Stimulated activated CD8-positive, alpha-beta memory T cell treated with anti-CD3 and anti-CD28 coated beads, Interleukin-15, amount 100 ng/mL, for 1 hour (primary cell): ENCODE results near the gene PSMG4.
A peak's percentile ranks its signal among the peaks of the same experiment; 100 is the strongest.
"Not testable (repeated sequence)": the region's sequence is repeated elsewhere in the genome, so short reads cannot be mapped to it uniquely, and the experiment has no call there.

ENCODE experiments used
- DNase-seq: peaks from one replicate; pipeline ENCODE4 v3.0.0-alpha.2; 2020; ENCODE audit warnings: low read depth

Gene PSMG4

DNA sequence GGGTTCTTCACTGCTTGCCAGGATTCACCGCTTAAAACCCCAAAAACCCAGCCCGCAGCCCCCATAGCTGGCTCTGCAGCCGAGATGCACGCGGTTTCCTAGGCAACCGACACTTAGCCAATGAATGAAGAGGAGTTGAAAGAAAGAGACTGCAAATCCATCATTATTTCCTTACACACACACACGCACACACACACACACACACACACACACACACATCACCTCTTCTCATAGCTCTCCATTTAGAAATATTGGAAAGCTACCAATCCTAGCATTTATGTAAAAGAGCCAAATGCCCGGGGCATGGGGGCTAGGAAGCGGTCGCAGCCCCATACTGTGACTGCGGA, 27.9 kb upstream of the PSMG4 start:
- no peak for DNase-seq

DNA sequence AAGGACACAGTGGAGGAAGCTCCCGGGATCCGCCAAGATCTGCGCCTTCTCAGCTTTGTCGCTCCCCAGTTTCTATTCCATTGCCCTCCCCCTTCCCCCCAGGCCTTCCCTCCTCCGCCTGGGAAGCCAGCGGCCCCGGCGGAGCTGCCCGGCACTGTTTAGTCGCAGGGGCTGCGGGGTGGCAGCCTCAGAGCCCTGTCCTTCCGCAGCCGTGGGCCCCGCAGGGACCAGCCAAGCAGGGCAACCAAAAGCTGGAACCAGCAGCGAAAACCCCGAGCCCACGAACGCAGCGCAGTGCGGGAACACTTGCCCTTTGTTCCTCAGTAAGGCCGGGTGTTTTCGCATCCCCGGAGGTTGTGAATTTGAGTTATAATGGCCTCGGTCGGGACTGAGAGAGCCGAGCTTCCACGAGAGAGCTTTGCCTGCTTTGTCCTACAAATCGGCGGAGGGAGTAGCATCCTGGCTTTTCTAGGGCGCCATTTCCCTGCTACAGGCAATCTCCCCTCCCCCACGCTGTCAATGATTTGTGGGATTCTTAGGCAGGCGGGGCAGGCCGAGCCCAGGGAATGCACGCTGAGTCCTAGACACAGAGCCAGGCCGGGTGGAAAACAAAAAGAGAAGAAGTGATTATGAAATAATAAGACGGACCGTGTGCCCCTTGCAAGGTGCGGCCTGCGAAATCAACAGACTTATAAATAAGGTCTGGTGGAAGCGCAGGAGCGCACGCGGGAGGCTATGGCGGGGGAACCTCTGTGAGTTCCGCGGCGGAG, 27.3 kb upstream of the PSMG4 start:
- no peak for DNase-seq

DNA sequence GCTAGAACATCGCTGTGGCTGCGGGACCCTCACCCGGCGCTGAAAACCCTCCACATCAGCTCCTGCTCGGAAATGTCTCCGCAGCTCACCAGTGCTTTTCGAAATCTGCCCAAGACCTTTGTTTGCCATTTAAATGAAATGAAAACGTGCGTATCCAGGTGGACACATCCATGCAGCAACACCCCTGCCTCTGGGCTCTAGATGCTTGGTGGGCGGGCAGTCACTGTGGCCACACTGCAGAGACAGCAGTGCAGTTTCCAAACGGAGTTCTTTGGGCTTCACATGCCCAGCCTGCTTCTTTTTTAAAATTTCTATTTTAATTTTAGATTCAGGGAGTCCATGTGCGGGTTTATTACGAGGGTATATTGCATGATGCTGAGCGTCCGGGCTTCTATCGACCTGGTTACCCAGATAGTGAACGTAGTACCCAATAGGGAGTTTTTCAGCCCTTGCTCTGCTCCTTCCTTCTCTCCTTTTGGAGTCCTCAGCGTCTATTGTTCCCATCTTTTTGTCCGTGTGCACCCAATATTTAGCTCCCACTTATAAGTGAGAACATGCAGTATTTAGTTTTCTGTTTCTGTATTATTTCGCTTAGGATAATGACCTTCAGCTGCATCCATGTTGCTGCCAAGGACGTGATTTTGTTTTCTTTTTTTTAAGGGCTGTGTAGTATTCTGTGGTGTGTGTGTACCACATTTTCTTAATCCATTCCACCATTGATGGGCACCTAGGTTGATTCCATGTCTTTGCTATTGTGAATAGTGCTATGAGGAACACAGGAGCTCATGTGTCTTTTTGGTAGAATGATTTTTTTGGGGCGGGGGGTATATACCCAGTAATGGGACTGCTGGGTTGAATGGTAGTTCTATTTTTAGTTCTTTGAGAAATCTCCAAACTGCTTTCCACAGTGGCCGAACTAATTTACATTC, 26.5 kb upstream of the PSMG4 start:
- no peak for DNase-seq

DNA sequence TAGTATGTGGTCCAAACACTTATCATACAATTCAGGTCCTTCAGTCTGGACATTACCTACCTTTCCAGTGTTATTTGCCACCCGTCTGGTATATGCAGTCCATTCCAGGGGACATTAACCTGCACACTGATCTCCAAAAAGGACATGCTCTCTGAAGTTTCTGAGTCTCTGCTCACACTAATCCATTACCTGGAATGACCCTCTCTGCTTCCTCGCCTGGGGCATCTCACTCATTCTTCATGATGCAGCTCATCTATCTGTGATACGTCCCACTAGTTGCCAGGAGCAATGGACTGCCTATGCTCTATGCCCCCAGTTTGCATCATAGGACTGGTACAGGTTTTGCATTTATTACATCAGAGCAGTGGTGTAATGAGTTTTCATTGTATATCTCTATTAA, 25.4 kb upstream of the PSMG4 start:
- no peak for DNase-seq

DNA sequence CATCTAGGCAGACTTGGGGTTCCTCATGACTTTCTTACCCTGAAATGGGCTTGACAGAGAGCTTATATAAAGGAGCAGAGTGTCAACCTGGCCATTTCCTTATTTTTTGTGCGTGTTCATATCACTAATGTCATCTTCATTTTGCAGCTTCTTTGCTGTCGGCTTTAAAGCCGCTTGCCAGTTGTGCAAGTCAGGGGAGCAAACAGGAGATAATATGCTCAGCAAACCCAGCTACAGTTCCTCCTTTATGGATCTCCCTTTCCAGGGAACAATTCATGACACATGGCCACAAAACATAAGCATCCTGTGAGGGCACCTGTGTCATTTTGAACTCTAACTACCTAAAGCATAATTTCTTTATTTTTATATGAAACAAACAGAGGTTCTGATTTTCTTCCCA, 24.8 kb upstream of the PSMG4 start:
- no peak for DNase-seq

DNA sequence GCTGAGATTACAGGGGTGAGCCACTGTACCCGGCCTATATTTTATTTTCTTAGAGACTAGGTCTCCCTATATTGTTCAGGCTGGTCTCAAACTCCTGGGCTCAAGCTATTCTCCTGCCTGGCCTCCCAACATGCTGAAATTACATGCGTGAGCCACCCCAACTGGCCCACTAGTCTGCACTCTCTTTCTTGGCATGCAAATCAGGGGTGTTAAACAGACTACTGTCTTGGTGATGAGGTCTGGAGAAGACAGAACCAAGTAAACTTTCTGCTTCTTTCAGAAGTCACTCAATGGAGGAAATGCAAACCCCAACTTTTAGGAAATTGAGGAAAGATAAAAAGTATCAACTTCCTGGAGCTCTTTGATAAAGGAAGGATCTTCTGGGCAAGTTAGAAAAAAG, 23.3 kb upstream of the PSMG4 start:
- no peak for DNase-seq

DNA sequence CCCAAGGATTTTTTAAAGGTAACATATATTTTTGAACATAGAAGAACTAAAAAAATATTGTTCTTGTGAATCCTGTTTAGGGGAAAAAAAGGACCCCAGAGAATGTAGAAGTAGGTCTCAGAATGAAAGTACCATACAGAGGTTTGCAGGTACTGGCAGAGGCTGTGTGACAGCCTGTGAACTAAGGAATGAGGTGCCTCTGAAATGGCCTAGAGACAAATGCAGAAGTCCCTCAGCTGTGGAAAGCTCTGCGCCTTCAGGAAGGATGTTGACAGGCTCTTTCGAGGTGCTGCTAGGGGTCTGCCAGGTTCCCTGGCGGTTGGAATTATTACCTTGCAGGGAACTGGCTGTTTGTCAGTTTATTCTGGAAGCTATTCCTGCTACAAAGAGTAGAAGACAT, 22.7 kb upstream of the PSMG4 start:
- DNase-seq = no peak

DNA sequence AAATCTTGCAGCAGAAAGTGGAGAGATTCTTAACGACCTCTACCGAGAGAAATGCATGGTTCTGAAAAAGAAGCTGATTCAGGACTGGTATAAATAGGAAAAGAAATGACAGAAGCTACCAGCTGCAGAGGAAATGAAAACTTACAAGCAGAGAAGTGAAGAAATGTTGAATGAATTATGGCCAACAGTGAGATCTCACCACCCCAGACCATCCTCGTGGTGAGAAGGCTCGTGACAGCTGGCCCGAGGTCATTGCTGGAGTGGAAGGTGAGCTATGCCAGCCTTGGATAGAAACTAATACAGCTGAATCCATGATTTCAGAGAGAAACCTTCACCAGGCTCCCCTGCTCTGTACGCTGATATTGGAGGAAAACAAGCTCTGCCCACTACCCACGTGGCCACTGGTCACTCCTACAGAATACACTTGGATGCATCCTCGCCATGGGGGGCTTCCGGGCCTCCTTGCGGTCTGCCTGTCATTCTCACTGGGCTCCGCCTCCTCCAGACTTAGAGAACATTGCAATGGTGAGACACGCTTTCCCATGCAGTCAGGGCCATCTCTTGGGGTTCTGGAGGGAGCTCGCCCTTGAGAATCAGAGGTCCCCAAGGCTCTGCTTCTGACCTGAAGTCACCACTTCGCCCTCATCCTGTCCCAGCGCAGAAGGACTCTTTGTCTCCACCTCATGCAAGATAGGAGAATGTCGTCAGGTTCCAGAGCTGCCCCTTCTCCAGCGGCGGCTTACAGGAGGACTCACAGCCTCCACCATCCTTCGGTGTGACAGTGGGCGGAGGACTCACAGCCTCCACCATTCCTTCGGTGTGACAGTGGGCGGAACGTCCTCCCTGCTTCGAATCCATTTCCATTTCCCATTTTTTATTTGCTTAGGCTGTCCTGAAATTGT, 20.7 kb upstream of the PSMG4 start:
- no peak for DNase-seq

DNA sequence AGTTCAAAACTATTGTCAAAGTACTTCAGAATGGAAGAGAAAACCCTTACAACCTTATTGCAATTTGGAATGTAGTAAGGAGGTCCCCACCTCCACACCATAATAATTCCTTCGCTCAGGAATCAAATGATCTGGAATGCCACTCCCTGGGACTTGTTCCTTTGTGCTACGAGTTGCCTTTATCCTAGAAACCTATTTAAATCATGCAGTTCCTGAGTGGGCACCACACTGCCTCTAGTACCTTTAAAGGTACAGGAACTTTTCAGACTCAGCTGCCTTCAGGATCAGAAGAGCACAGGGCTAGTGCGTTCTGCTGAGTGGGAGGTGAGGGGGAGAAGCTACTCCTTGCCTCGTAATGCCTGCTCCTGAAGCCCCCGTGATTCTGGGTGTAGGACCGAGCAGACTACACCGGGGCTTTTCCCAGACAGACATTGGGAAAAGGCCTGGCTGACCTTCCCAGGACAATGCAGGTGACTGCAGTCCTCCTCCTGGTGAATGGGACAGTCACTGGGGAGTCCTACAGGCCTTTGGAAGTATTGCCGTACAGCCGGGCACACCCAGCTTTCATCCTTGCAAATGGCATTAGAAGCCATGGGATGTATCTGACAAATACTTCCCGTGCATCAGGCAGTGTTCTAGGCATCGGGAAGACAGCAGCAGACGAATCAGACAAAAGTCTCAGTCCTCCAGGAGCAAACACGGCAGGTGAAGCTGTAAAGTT, 19.5 kb upstream of the PSMG4 start:
- no peak for DNase-seq

DNA sequence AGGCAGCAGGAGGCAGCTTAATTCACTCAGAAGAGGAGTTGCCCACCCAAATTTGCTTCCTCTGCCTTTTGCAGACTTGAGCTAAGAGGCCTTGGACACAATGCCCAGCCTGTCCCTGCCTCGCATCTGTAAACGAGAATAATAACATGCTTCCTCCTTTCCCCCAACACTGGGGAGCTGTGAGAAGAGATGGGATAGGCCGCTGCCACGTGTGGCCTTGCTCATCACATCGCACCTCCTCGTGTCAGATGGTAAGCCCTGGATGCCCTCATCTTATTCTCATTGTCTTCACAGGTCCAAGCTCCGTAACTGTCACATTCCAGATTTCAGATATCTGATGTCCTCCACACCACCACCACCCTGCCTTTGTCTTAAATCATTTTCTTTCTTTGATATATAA, 18.2 kb upstream of the PSMG4 start:
- no peak for DNase-seq

DNA sequence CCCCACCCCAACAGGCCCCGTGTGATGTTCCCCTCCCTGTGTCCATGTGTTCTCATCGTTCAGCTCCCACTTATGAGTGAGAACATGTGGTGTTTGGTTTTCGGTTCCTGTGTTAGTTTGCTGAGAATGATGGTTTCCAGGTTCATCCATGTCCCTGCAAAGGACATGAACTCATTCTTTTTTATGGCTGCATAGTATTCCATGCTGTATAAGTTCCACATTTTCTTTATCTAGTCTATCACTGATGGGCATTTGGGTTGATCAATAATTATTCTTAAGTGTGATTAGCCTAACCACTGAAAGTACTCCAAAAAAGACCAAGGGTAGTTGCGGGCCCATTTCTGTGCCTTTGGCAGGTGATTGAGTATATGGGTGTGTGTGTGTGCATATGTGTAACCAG, 17.0 kb upstream of the PSMG4 start:
- not testable (repeated sequence) for DNase-seq

DNA sequence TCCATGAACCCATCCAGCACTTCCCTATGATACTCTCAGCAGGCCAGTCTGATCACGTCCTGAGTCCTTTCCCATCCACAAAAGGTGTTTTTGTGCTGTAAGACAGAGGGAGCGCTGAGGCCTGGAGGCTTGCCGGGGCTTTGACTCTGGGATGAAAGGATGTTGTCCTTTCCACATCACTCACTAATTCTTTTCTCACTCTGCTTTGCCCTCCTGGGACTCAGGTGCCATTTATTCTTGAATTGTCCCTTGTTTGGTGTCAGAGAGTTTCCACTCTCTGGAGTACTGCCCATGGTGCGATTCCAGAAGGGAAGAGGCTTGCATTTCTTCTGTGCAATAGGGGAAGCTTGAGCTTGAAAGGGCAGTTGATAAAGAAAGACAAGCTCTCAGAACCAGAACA, 16.0 kb upstream of the PSMG4 start:
- DNase-seq = no peak

DNA sequence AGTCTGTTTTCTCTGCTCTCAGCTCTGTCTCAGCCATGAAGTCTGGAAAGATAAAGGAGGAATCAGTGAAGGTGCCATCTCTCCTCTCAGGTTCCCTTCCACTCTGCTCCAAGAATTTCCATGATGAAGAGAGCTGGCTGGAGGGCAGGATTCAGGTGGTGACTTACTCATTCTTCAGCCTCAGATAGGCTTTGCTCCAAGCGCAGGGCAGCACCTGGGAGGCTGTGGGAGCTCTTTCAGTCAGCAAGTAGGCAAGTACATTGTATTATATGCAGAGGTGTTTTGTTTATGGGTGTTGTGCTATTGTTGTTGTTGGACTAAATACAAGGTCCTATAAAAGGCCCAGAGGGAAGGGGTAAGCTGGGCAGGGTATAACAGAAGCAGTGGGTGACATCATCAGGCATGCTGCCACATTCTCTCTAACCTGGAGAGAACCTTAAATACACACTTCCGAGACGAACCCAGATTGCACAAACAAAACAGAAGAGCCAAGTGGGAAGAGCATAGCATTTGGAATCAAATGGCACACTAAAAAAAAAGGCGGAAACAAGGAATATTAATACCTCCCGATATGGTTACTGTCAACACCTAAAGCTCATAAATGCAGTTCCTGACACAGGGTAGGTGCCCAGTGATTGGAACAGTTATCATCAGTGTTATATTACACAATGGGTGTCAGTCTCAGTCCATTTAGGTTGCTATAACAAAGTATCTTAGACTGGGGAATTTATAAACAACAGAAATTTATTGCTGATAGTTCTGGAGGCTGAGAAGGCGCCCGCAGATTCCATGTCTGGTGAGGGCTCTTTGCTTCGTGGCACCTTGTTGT, 14.5 kb upstream of the PSMG4 start:
- DNase-seq = no peak

DNA sequence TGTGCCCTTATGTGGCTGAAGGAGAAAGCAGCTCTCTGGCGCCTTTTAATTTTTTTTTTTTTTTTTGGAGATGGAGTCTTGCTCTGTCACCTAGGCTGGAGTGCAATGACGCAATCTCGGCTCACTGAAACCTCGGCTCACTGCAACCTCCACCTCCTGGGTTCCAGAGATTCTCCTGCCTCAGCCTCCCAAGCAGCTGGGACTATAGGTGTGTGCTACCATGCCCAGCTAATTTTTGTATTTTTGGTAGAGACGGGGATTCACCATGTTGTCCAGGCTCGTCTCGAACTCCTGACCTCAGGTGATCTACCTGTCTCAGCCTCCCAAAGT, 13.9 kb upstream of the PSMG4 start:
- not testable (repeated sequence) for DNase-seq

DNA sequence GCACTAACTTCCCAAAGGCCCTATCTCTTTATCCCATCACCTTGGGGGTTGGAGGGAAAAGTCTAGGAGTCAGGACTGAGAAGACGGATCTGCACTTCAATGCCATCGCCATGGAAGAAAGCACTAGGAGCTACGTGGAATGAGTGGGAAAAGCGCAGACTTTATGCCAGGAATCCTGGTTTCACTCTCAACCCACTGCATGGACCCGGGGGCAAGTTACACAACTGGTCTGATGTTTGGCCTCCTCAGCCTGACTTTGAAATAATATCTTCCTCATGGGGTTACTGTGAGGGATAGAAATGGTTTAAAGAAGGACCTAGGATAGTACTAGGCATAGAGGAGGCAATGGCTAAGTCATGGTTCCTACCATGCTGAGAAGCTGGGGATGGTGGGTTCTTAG, 13.5 kb upstream of the PSMG4 start:
- DNase-seq = no peak

DNA sequence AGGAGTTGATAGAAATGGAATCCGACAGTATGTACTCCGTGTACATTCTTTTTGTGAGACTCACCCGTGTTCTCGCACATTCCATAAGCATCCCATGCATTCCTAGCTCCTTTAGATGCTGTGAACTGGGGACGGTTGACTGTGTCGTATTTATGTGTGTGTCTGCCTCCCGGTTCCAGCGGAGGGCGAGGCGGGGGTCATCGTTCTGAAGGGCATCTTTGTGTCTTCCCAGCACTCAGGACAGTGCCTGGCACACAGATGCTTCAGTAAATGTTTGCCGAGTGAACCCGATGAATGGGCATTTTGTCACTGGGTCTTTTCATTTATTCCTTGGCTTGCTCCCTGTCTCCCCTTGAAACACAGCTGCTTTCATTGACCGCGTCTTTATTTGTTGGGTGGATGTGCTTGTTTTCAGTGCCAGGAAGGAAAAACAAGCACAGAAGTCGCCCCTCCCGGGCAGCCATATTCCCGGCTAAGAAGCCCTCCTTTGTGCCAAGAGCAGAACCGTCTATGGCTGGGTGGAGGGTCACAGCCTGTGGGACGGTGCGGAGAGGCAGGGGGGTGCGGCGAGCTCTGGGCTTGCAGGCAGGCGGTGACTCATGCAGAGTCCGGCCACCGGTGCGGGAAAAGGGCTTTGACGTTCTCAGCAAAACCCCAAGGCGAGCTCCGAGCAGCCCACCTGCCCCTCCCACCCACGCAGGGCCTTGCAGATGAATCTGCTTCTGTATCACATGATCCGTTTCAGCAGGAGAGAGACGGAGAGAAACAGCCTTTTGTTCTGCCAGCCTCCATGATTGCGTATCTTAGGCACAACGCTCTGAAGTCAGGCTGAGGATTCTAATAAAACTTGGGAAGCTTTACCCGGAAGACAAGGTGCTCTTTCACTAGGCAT, 11.2 kb upstream of the PSMG4 start:
- DNase-seq = no peak

DNA sequence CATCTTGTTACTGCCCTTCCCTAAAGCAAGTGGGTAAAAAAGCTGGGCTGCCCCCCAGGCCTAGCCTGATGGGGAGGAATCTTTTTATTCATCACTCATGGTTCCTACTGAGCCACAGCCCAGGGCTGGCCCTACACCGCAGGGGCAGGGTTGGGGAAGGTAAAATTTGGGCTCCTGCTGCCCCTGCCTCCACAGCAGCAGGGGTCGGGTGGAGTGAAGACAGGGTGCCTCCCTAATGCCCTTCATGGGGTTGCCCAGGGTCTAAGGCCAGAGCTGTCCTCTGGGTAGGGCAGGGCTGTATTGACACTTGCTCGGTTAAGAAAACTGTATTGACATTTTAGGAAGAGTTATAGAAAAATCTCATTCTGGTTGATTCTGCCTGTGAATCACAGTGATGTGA, 8.9 kb upstream of the PSMG4 start:
- no peak for DNase-seq

DNA sequence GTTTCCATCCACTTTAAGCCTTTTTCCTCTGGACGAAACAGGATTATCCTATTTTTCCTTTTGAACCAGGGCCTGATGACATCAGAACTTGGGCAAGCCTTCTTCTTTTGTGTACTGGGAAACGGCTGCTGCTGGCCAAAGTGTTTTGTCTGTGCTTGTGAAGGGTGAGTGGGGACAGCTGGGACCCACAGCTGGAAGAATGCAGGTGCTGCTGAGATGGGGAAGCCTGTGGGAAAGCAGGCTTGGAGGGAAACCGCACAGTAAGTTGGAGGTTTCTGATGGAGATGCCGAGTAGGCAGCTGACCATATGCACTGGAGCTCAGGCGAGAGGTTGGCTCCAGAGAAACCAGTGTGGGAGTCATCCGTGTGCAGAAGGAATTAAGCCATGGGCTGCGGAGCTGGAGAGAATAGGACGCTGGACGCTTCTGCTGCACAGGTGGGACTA, 8.5 kb upstream of the PSMG4 start:
- DNase-seq = no peak

DNA sequence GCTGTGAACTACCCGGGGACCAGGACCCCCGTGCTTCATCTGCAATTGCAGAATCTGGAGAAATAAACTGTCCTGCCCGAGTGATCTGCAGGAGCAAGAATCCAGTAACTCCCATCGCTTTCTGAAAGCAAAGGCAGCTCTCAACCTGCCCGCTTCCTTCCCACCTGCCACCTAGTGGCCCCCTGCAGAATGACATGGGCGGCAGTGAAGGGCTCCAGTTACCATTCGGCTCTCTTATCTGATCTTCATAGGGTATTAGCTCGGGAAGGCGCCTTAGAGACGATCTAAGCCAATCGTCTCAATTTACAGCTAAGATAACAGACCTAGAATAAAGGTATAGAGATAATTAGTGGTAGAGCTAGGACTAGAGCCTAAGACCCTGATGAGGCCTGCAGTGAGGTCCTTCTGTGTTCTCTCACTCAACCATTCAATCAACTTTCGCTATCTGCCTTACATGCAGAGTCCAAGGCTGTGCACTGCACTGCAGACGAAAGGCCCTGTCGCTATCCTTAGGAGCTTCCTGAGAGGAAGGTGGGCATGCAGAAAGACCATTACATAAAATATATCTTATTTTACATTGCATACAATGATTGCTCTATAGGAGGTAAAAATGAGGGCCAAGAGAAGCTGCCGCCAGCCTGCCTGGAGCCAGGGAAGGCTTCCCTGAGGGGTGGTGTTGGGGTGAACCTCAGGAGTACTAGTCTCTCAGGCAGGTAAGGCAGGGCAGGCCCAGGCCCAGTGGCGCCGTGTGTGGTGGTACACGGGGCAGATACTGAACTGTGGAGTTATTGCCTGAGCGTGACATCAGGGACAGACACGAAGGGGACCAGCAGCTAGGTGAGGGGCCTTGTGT, 7.1 kb upstream of the PSMG4 start:
- peak; percentile 68 for DNase-seq
